HuH-7.5 (cell line): ENCODE data around the gene WDSUB1.

ENCODE experiments used
- DNase-seq: peaks from one replicate; pipeline ENCODE4 v3.0.0; 2011; ENCODE audit warnings: low spot score

WDSUB1 gene

GRCh38 chr2:159285929-159286708, at the start of gene WDSUB1:
TSS of gene WDSUB1 (minus strand) at chr2:159286703. CDS start at chr2:159283069, 3,634 bp downstream.
- DNase-seq: peak; percentile 62

- peak; percentile 12 for DNase-seq
These were observed 40.2 kb upstream of the WDSUB1 start for GRCh38 chr2:159326569-159327255.

- DNase-seq: peak; percentile 16
These were observed 35.9 kb upstream of the WDSUB1 start for GRCh38 chr2:159322419-159322818.

GRCh38 chr2:159317392-159318088, 31.0 kb upstream of the WDSUB1 start:
- DNase-seq: no peak

GRCh38 chr2:159307942-159308341, 21.4 kb upstream of the WDSUB1 start:
- DNase-seq: no peak

- no peak for DNase-seq
These were observed 14.1 kb upstream of the WDSUB1 start for GRCh38 chr2:159300586-159300985.

- DNase-seq: no peak
These were observed 12.5 kb upstream of the WDSUB1 start for GRCh38 chr2:159298967-159299366.

GRCh38 chr2:159297042-159297707, 10.7 kb upstream of the WDSUB1 start:
- no peak for DNase-seq

GRCh38 chr2:159292157-159292556, 5.7 kb upstream of the WDSUB1 start:
- no peak for DNase-seq

GRCh38 chr2:159290289-159290907, 3.9 kb upstream of the WDSUB1 start:
- DNase-seq: peak; percentile 12

- no peak for DNase-seq
These were observed 1.2 kb upstream of the WDSUB1 start for GRCh38 chr2:159287733-159288132.

- peak; percentile 90 for DNase-seq
These were observed 372 bp upstream of the WDSUB1 start for GRCh38 chr2:159286709-159287441.

GRCh38 chr2:159285433-159285832, 1.1 kb downstream of the WDSUB1 start:
- no peak for DNase-seq

- DNase-seq: no peak
These were observed 3.0 kb downstream of the WDSUB1 start for GRCh38 chr2:159283529-159283928.

GRCh38 chr2:159281002-159281401, 5.5 kb downstream of the WDSUB1 start:
- DNase-seq: no peak

GRCh38 chr2:159279700-159280099, 6.8 kb downstream of the WDSUB1 start:
- DNase-seq: no peak

- DNase-seq: no peak
These were observed 11.4 kb downstream of the WDSUB1 start for GRCh38 chr2:159275111-159275510.

- DNase-seq: no peak
These were observed 14.3 kb downstream of the WDSUB1 start for GRCh38 chr2:159272156-159272555.

GRCh38 chr2:159270744-159271379, 15.6 kb downstream of the WDSUB1 start:
- no peak for DNase-seq

- DNase-seq: no peak
These were observed 18.6 kb downstream of the WDSUB1 start for GRCh38 chr2:159267921-159268320.

GRCh38 chr2:159266554-159266953, 19.9 kb downstream of the WDSUB1 start:
- no peak for DNase-seq
